Measurements from ENCODE around the gene FNBP1. TPM values are rescaled to one million over a fixed set of nuclear protein-coding genes. Genes with fewer than 3 reads are reported as not detected.

Gene FNBP1
- total RNA-seq, 1 experiment from 2014 or later, result 43.6 TPM

DNA sequence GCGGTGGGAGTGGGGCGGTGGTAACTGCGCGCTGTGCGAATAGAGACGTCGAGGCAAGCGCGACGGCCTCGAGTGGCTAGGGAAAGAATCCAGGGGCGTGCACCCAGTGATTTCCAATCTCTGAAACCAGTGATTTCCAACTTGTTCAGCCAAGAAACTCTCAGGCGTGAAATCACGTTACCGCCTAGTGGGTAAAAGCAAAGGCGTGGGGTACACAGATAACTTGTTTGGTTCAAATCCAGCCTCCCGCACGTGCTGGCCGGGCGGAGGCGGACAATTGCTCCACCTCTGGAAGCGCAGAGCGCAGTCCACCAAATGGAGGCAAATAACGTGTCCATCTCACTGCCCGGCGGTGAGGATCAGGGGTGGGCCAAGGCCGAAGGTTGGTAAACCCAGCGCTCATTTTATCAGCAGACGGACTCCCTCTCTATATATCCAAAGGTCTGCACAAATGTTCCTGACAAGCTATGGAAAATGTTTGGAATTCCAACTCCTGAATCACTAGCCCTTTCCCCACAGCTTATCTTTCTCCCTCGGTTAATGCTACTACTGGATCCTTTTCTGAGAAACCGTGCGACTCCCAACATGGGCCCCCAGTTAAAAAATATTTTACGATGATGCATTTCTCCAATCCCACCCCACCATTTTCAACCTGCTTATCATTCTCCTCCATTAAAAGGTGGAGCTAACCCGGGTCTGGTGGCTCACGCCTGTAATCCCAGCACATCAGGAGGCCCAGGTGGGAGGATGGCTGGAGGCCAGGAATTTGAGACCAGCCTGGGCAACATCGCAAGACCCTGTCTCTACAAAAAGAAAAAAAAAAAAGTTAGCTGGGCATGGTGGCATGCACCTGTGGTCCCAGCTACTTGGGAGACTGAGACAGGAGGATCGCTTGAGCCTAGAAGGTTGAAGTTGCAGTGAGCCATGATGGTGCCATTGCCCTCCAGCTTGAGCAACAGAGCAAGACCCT is 950 bp upstream of the FNBP1 start:
- H3K4me3 Mint-ChIP-seq, result peak overlapping the region; percentile 87
- ATAC-seq (no peak), DNase-seq (ENCODE audit: low spot score) (peak; percentile 32)
- no peaks in the 10 kb centered on the region for H3K36me3 Mint-ChIP-seq
- POLR2A ChIA-PET, result interaction anchor here (1.0 kb wide), 1 partner anchor 12 kb away, joined by 3 read pairs; no protein-coding TSS in a partner anchor
- no peak overlapping the region for H3K27ac Mint-ChIP-seq
- CTCF ChIA-PET, result interaction anchor here (1.5 kb wide), 1 partner anchor 14 kb away, joined by 5 read pairs; no protein-coding TSS in a partner anchor
- H3K9me3 Mint-ChIP-seq, result no peaks in the 10 kb centered on the region
- peak; percentile 34; the same call in 1 of the 2 replicates for TF ChIP-seq GTF2I (CRISPR knock-in tag; conservative IDR thresholded peaks at IDR 0.05)
- TF ChIP-seq EMX1 (CRISPR knock-in tag; IDR thresholded peaks at IDR 0.05), result no peak
- TF ChIP-seq ZNF425 (CRISPR knock-in tag; conservative IDR thresholded peaks at IDR 0.05), result no peak
- TF ChIP-seq ZNF396 (CRISPR knock-in tag; IDR thresholded peaks at IDR 0.05; ENCODE audit: borderline replicate concordance), result no peak
- TF ChIP-seq NFE2L1 (CRISPR knock-in tag; IDR thresholded peaks at IDR 0.05), result 0 out of 2 replicates have a peak, but pooled peaks have one; percentile 25
- TF ChIP-seq, protein P1, sequence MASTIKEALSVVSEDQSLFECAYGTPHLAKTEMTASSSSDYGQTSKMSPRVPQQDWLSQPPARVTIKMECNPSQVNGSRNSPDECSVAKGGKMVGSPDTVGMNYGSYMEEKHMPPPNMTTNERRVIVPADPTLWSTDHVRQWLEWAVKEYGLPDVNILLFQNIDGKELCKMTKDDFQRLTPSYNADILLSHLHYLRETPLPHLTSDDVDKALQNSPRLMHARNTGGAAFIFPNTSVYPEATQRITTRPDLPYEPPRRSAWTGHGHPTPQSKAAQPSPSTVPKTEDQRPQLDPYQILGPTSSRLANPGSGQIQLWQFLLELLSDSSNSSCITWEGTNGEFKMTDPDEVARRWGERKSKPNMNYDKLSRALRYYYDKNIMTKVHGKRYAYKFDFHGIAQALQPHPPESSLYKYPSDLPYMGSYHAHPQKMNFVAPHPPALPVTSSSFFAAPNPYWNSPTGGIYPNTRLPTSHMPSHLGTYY (CRISPR knock-in tag; IDR thresholded peaks at IDR 0.05), result no peak
- TF ChIP-seq KAT7 (CRISPR knock-in tag; IDR thresholded peaks at IDR 0.05; ENCODE audit: borderline replicate concordance), result no peak
- TF ChIP-seq, protein P2, sequence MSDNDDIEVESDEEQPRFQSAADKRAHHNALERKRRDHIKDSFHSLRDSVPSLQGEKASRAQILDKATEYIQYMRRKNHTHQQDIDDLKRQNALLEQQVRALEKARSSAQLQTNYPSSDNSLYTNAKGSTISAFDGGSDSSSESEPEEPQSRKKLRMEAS (CRISPR knock-in tag; IDR thresholded peaks at IDR 0.05), result peak; percentile 86; the same call in 1 of the 2 replicates
- TF ChIP-seq JAZF1 (CRISPR knock-in tag; IDR thresholded peaks at IDR 0.05), result no peak
- TF ChIP-seq, protein P3, sequence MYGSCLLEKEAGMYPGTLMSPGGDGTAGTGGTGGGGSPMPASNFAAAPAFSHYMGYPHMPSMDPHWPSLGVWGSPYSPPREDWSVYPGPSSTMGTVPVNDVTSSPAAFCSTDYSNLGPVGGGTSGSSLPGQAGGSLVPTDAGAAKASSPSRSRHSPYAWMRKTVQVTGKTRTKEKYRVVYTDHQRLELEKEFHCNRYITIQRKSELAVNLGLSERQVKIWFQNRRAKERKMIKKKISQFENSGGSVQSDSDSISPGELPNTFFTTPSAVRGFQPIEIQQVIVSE (CRISPR knock-in tag; IDR thresholded peaks at IDR 0.05; ENCODE audit: borderline replicate concordance), result no peak
- TF ChIP-seq ZBTB21 (CRISPR knock-in tag; IDR thresholded peaks at IDR 0.05; ENCODE audit: borderline replicate concordance), result peak; percentile 65; the same call in 1 of the 2 replicates
- no peak for TF ChIP-seq TEAD4 (CRISPR knock-in tag; IDR thresholded peaks at IDR 0.05)
- TF ChIP-seq TCF7 (CRISPR knock-in tag; IDR thresholded peaks at IDR 0.05; ENCODE audit: low read depth), result no peak
- peak; percentile 89 for TF ChIP-seq ZNF121 (CRISPR knock-in tag; IDR thresholded peaks at IDR 0.05)
- TF ChIP-seq MYBL2 (CRISPR knock-in tag; IDR thresholded peaks at IDR 0.05), result peak; percentile 64; the same call in 1 of the 2 replicates
- TF ChIP-seq GABPB1 (CRISPR knock-in tag; IDR thresholded peaks at IDR 0.05), result 0 out of 2 replicates have a peak, but pooled peaks have one; percentile 13
- TF ChIP-seq, protein P4, sequence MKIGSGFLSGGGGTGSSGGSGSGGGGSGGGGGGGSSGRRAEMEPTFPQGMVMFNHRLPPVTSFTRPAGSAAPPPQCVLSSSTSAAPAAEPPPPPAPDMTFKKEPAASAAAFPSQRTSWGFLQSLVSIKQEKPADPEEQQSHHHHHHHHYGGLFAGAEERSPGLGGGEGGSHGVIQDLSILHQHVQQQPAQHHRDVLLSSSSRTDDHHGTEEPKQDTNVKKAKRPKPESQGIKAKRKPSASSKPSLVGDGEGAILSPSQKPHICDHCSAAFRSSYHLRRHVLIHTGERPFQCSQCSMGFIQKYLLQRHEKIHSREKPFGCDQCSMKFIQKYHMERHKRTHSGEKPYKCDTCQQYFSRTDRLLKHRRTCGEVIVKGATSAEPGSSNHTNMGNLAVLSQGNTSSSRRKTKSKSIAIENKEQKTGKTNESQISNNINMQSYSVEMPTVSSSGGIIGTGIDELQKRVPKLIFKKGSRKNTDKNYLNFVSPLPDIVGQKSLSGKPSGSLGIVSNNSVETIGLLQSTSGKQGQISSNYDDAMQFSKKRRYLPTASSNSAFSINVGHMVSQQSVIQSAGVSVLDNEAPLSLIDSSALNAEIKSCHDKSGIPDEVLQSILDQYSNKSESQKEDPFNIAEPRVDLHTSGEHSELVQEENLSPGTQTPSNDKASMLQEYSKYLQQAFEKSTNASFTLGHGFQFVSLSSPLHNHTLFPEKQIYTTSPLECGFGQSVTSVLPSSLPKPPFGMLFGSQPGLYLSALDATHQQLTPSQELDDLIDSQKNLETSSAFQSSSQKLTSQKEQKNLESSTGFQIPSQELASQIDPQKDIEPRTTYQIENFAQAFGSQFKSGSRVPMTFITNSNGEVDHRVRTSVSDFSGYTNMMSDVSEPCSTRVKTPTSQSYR (CRISPR knock-in tag; IDR thresholded peaks at IDR 0.05), result 0 out of 2 replicates have a peak, but pooled peaks have one; percentile 40
- H3K27me3 Mint-ChIP-seq (ENCODE audit: low read depth), result peaks cover 19% of the 10 kb centered on the region
- H3K4me1 Mint-ChIP-seq, result peaks cover 37% of the 10 kb centered on the region
